ENCODE data around the gene ICA1.
"Not testable (repeated sequence)": the region's sequence is repeated elsewhere in the genome, so short reads cannot be mapped to it uniquely, and the experiment has no call there.

Gene ICA1

GRCh38 chr7:8082762-8083161, 179.2 kb downstream of the ICA1 start:
- Histone ChIP-seq H3K27ac (ENCODE audit: low read depth, low read length) (no peak overlapping the region), H3K4me3 (ENCODE audit: low read length) (no peak overlapping the region), H3K36me3 (ENCODE audit: insufficient read depth, low read length) (peaks cover 13% of the 10 kb centered on the region), H3K9ac (ENCODE audit: low read depth, low read length) (no peak overlapping the region), H3K27me3 (ENCODE audit: insufficient read depth, low read length) (no peaks in the 10 kb centered on the region), H3K9me3 (ENCODE audit: insufficient read depth, low read depth, low read length) (no peaks in the 10 kb centered on the region), H3K4me1 (ENCODE audit: insufficient read depth, low read length) (peaks cover 23% of the 10 kb centered on the region)
- 100% methylated on average over 2 of the region's 2 CpGs for WGBS

GRCh38 chr7:8078418-8078817, 183.5 kb downstream of the ICA1 start:
- Histone ChIP-seq H3K27ac (ENCODE audit: low read depth, low read length) (no peak overlapping the region), H3K36me3 (ENCODE audit: insufficient read depth, low read length) (peaks cover 7% of the 10 kb centered on the region; the same call in 1 of the 2 replicates), H3K4me1 (ENCODE audit: insufficient read depth, low read length) (no peaks in the 10 kb centered on the region), H3K9ac (ENCODE audit: low read depth, low read length) (no peak overlapping the region), H3K9me3 (ENCODE audit: insufficient read depth, low read depth, low read length) (no peaks in the 10 kb centered on the region), H3K27me3 (ENCODE audit: insufficient read depth, low read length) (no peaks in the 10 kb centered on the region), H3K4me3 (ENCODE audit: low read length) (no peak overlapping the region)

GRCh38 chr7:8070451-8071180, 191.4 kb downstream of the ICA1 start:
- H3K36me3 ChIP-seq (ENCODE audit: insufficient read depth, low read length): peaks cover 14% of the 10 kb centered on the region; the same call in 1 of the 2 replicates
- WGBS: 97% methylated on average over 8 of the region's 9 CpGs

GRCh38 chr7:8068892-8069686, 192.9 kb downstream of the ICA1 start:
- Histone ChIP-seq H3K9me3 (ENCODE audit: insufficient read depth, low read depth, low read length) (no peaks in the 10 kb centered on the region), H3K4me3 (ENCODE audit: low read length) (no peak overlapping the region), H3K27me3 (ENCODE audit: insufficient read depth, low read length) (no peaks in the 10 kb centered on the region), H3K9ac (ENCODE audit: low read depth, low read length) (no peak overlapping the region), H3K27ac (ENCODE audit: low read depth, low read length) (no peak overlapping the region), H3K4me1 (ENCODE audit: insufficient read depth, low read length) (peaks cover 23% of the 10 kb centered on the region), H3K36me3 (ENCODE audit: insufficient read depth, low read length) (peaks cover 14% of the 10 kb centered on the region; the same call in 1 of the 2 replicates)
- WGBS: 87% methylated on average over 12 of the region's 12 CpGs

More at GRCh38 chr7:8070451-8071180, 191.4 kb downstream of the ICA1 start:
- no peak overlapping the region for H3K4me3 ChIP-seq (ENCODE audit: low read length)
- no peak overlapping the region for H3K9ac ChIP-seq (ENCODE audit: low read depth, low read length)
- H3K27me3 ChIP-seq (ENCODE audit: insufficient read depth, low read length): no peaks in the 10 kb centered on the region
- peaks cover 15% of the 10 kb centered on the region for H3K4me1 ChIP-seq (ENCODE audit: insufficient read depth, low read length)
- no peaks in the 10 kb centered on the region for H3K9me3 ChIP-seq (ENCODE audit: insufficient read depth, low read depth, low read length)
- H3K27ac ChIP-seq (ENCODE audit: low read depth, low read length): no peak overlapping the region

DNA sequence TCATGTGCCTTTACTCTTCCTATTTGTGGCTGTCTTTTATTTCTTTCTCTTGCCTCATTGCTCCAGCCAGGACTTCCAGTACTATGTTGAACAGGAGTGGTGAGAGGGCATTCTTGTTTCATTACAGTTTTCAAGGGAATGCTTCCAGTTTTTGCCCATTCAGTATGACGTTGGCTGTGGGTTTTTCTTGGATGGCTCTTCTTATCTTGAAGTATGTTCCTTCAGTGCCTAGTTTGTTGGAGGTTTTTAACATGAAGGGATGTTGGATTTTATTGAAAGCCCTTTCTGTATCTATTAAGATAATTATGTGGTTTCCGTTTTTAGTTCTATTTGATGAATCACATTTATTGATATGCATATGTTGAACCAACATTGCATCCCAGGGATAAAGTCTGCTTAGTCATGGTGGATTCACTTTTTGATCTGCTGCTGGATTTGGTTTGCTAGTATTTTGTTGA, 196.6 kb downstream of the ICA1 start:
- H3K27ac ChIP-seq (ENCODE audit: low read depth, low read length): no peak overlapping the region
- H3K9me3 ChIP-seq (ENCODE audit: insufficient read depth, low read depth, low read length): no peaks in the 10 kb centered on the region
- no peak overlapping the region for H3K4me3 ChIP-seq (ENCODE audit: low read length)
- H3K36me3 ChIP-seq (ENCODE audit: insufficient read depth, low read length): peaks cover 13% of the 10 kb centered on the region
- H3K27me3 ChIP-seq (ENCODE audit: insufficient read depth, low read length): no peaks in the 10 kb centered on the region
- WGBS: 91% methylated on average over 2 of the region's 2 CpGs
- H3K9ac ChIP-seq (ENCODE audit: low read depth, low read length): no peak overlapping the region
- peaks cover 23% of the 10 kb centered on the region for H3K4me1 ChIP-seq (ENCODE audit: insufficient read depth, low read length)

DNA sequence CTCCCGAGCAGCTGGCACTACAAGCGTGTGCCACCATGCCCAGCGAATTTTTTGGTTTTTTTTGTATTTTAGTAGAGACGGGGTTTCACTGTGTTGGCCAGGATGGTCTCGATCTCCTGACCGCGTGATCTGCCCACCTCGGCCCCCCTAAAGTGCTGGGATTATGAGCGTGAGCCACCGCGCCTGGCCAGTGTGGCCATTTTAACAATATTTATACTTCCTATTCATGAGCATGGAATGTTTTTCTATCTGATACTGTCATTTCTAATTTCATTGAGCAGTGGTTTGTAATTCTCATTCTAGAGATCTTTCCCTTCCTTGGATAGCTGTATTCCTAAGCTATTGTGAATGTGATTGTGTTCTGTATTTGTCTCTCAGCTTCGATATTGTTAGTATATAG, 197.1 kb downstream of the ICA1 start:
- Histone ChIP-seq H3K27ac (ENCODE audit: low read depth, low read length) (no peak overlapping the region), H3K36me3 (ENCODE audit: insufficient read depth, low read length) (peaks cover 18% of the 10 kb centered on the region), H3K9ac (ENCODE audit: low read depth, low read length) (no peak overlapping the region), H3K4me1 (ENCODE audit: insufficient read depth, low read length) (peaks cover 23% of the 10 kb centered on the region), H3K27me3 (ENCODE audit: insufficient read depth, low read length) (no peaks in the 10 kb centered on the region), H3K9me3 (ENCODE audit: insufficient read depth, low read depth, low read length) (no peaks in the 10 kb centered on the region), H3K4me3 (ENCODE audit: low read length) (no peak overlapping the region)
- WGBS: 99% methylated on average over 10 of the region's 12 CpGs

DNA sequence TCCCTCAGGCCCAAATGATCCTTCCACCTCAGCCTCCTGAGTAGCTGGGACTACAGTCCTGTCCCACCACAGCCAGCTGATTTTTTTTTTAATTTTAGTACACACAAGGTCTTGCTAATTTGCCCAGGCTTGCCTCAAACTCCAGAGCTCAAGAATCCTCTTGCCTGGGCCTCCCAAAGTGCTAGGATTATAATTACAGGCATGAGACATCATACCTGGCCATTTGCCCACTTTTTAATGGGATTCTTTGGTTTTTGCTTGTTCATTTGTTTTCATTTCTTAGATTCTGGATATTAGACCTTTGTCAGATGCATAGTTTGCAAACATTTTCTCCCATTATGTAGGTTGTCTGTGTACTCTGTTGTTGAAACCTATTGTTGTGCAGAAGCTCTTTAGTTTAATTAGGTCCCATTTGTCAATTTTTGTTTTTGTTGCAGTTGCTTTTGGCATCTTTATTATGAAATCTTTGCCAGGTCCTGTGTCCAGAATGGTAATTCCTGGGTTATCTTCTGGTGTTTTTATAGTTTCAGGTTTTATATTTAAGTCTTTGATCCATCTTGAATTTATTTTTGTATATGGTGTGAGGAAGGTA, 198.2 kb downstream of the ICA1 start:
- peaks cover 21% of the 10 kb centered on the region for H3K4me1 ChIP-seq (ENCODE audit: insufficient read depth, low read length)
- H3K9me3 ChIP-seq (ENCODE audit: insufficient read depth, low read depth, low read length): no peaks in the 10 kb centered on the region
- H3K9ac ChIP-seq (ENCODE audit: low read depth, low read length): no peak overlapping the region
- no peaks in the 10 kb centered on the region for H3K27me3 ChIP-seq (ENCODE audit: insufficient read depth, low read length)
- H3K27ac ChIP-seq (ENCODE audit: low read depth, low read length): no peak overlapping the region
- H3K36me3 ChIP-seq (ENCODE audit: insufficient read depth, low read length): peaks cover 24% of the 10 kb centered on the region
- no peak overlapping the region for H3K4me3 ChIP-seq (ENCODE audit: low read length)

GRCh38 chr7:8063300-8063699, 198.7 kb downstream of the ICA1 start:
- Histone ChIP-seq H3K4me1 (ENCODE audit: insufficient read depth, low read length) (peaks cover 21% of the 10 kb centered on the region), H3K36me3 (ENCODE audit: insufficient read depth, low read length) (peaks cover 24% of the 10 kb centered on the region)
- H3K27ac ChIP-seq (ENCODE audit: low read depth, low read length); H3K9ac ChIP-seq (ENCODE audit: low read depth, low read length); H3K9me3 ChIP-seq (ENCODE audit: insufficient read depth, low read depth, low read length); H3K4me3 ChIP-seq (ENCODE audit: low read length); H3K27me3 ChIP-seq (ENCODE audit: insufficient read depth, low read length): not testable (repeated sequence)
- 99% methylated on average over 5 of the region's 5 CpGs for WGBS

All from HUES64 (cell line).